GM06990 (cell line): Measurements from ENCODE around the gene DIO3.

Experiments used
- DNase-seq: peaks from one replicate; pipeline ENCODE4 v3.0.0-alpha.2; 2011; ENCODE audit not compliant: insufficient read length; ENCODE audit errors: extremely low read depth
- H3K27me3 ChIP-seq: replicated peaks from 2 replicates; pipeline ENCODE4 v1.6.0; 2011; ENCODE audit warnings: low read length; ENCODE audit not compliant: control insufficient read depth, insufficient read depth
- H3K36me3 ChIP-seq: 2 replicates; pipeline ENCODE4 v1.5.1; 2011; ENCODE audit warnings: low read length; ENCODE audit not compliant: control insufficient read depth, insufficient read depth
- H3K4me3 ChIP-seq: replicated peaks from 2 replicates; pipeline ENCODE4 v1.5.1; 2011; ENCODE audit warnings: low read depth, mild to moderate bottlenecking, control low read depth, low read length
- TF ChIP-seq, protein P1 (sequence below): IDR thresholded peaks from 2 replicates; pipeline ENCODE4 v1.5.1; 2011; ENCODE audit warnings: low read length, control low read depth, mild to moderate bottlenecking, inconsistent platforms; ENCODE audit not compliant: insufficient read depth, poor library complexity, severe bottlenecking

DIO3 gene

DNA sequence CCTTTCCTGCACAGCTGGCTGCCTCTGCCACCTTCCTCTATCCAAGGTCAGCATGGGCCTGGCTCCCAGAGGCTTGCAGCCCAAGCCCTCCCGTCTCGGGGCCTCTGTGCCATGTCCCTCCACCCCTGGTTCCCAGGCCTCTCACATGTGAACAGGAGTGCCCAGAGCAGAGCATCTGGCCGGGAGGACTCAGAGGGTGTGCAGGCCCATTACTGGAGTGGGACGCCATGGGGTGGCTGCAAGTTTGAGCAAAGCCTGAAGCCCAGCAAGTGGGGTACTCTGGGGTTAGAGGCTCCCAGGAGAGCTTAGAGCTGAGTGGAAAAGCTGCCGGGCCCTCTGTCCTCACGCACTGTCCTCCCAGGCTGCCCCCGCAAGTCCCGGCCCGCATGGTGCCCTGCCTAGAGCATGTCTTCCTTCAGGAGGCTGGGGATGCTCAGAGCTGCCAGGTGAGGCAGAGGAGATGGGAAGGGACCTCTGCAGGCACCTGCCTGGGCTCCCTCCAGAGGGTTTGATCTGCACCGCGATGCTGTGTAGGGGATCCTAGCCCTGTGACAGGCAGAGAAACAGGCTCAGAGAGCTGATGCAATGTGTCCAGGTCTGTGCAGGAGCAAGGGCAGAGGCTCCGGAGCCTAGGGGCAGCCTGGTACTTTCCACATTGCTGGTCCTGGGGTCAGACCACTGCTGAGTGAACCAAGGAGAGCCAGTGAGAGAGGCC lies 39.8 kb downstream of the DIO3 start:
- H3K4me3 ChIP-seq = no peak overlapping the region
- H3K36me3 ChIP-seq = no peaks in the 10 kb centered on the region
- TF ChIP-seq, protein P1, sequence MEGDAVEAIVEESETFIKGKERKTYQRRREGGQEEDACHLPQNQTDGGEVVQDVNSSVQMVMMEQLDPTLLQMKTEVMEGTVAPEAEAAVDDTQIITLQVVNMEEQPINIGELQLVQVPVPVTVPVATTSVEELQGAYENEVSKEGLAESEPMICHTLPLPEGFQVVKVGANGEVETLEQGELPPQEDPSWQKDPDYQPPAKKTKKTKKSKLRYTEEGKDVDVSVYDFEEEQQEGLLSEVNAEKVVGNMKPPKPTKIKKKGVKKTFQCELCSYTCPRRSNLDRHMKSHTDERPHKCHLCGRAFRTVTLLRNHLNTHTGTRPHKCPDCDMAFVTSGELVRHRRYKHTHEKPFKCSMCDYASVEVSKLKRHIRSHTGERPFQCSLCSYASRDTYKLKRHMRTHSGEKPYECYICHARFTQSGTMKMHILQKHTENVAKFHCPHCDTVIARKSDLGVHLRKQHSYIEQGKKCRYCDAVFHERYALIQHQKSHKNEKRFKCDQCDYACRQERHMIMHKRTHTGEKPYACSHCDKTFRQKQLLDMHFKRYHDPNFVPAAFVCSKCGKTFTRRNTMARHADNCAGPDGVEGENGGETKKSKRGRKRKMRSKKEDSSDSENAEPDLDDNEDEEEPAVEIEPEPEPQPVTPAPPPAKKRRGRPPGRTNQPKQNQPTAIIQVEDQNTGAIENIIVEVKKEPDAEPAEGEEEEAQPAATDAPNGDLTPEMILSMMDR = no peak
- DNase-seq = no peak
- no peaks in the 10 kb centered on the region for H3K27me3 ChIP-seq

DNA sequence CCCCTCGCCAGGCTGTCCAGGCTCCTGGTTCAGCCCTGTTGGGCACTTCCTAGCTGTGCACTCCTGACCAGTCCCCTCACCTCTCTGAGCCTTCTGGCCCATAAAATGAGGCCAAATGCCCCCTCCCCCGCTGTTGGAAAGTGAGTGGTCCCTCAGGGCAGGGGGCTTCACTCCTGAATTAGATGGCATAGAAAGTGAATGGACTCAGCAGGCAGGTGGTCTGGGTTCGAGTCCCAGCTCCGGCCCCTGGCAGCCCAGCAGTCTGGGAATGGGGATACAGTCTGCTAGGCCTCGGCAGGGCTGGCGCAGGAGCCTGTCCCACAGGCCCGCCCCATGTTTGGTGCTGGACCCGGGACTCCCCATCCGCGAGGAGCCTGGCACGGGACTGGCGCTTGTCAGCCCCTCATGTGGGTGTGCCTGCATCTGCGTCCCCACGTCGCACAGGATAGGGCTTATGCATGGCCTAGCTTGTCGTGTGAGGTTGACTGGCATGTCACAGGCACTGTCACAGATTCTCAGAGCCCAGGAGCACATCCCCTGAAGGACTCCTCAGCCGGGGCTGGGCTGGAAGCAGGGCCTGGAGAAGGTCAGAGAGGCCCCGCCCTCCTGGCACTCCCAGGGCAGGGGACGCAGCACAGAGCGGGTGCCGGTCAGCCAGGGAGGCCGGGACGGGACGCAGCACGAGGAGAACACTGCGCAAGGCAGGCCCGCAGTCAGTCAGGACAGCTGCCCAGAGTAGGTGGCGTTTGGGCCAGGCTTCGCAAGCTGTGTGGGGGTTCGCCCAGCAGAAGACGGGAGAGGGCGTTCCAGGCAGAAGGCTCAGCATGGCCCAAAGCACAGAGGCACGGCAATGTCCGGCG lies 40.5 kb downstream of the DIO3 start:
- TF ChIP-seq, protein P1 = no peak

DNA sequence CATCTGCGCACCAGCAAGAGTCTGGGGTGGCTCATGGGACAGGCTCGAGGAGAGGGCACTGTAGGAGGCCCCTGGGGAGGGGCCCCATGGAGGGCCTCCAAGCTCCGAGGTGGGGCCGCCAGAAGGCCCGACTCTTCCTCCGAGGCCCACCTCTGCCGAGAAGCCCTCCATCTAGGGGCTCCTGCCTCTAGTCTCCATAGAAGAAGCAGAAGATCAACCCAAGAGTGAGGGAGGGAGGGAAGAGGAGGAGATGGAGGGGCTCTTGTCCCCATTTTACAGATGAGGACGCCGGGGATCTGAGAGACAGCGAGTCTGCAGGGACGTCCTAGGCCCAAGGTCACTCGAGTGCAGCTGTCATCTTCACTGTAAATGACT lies 41.2 kb downstream of the DIO3 start:
- H3K4me3 ChIP-seq = no peak overlapping the region
- no peaks in the 10 kb centered on the region for H3K27me3 ChIP-seq
- TF ChIP-seq, protein P1 = no peak
- DNase-seq = no peak
- no peaks in the 10 kb centered on the region for H3K36me3 ChIP-seq

More for the DNA sequence above, 40.5 kb downstream of the DIO3 start:
- Histone ChIP-seq H3K4me3 (no peak overlapping the region), H3K27me3 (no peaks in the 10 kb centered on the region), H3K36me3 (no peaks in the 10 kb centered on the region)
- no peak for DNase-seq

DNA sequence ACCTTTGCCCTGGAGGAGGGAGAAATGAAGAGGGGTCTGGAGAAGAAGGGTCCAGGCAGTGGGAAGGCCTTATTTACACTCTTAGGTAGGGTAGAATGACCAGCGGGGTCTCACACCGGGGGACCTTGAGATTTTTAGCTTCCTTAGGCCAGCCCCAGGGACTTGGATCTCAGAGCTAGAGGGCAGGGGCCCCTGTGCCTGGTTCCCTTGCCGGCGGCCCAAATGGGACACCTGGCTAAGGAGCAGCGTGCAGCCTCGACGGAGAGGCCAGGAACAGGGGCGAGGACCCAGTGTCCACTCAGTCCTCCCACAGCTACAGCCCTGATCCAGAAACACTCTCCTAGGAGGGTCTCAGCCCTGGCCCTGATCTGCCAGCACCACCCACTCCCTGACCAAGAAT lies 41.8 kb downstream of the DIO3 start:
- H3K4me3 ChIP-seq = no peak overlapping the region
- TF ChIP-seq, protein P1 = no peak
- DNase-seq = no peak
- no peaks in the 10 kb centered on the region for H3K36me3 ChIP-seq
- H3K27me3 ChIP-seq = no peaks in the 10 kb centered on the region

DNA sequence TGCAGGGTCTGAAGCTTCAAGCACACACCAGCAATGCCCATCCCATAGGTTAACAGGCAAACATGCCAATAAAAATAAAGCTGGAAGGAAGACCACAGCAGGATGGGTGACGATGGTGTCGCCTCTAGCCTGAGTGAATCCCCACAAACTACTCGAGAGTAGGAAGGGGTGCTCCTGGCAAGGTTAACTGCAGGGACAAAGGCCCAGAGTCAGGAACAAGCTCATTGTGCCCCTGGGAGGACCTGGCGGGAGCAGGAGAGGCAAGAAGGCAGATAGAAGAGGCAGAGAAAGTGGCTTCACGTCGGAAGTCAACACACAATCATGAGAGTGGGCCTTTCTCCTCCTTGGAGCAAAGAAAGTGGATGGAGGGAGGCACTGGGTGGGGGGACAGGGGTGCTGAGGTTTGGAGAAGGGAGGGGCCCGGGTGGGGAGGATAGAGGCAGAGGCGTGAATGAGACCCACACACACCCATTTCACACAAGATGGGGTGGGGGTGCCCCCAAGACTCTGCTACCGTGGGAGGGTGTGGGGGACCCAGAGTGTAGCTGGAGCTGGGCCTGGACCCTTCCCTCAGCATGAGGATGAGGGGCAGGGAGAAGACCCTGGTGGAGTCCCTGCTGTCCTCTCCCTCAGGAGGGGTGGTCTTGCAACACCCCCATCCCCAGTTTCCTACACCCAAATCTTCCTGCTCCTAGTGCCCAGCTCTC lies 43.1 kb downstream of the DIO3 start:
- Histone ChIP-seq H3K27me3 (no peaks in the 10 kb centered on the region), H3K4me3 (no peak overlapping the region), H3K36me3 (no peaks in the 10 kb centered on the region)
- no peak for DNase-seq
- TF ChIP-seq, protein P1 = no peak
